Urinary bladder (tissue), 4 donors: Measurements from ENCODE around the gene ANKS1B. TPM values are rescaled to one million over a fixed set of nuclear protein-coding genes. Genes with fewer than 3 reads are reported as not detected.

ENCODE experiments used
- DNase-seq: peaks from one replicate; pipeline ENCODE4 v3.0.0-alpha.2; 2015; ENCODE audit errors: extremely low spot score
- H3K27ac ChIP-seq: one replicate; pipeline ENCODE4 v1.5.1; 2013; ENCODE audit warnings: low read depth, mild to moderate bottlenecking, moderate library complexity
- H3K36me3 ChIP-seq: one replicate; pipeline ENCODE4 v1.6.1; 2013; ENCODE audit warnings: mild to moderate bottlenecking, moderate library complexity; ENCODE audit not compliant: insufficient read depth
- H3K4me1 ChIP-seq: one replicate; pipeline ENCODE4 v1.6.1; 2013; ENCODE audit warnings: mild to moderate bottlenecking, moderate library complexity; ENCODE audit not compliant: insufficient read depth
- H3K4me3 ChIP-seq: one replicate; pipeline ENCODE4 v1.5.1; 2013; ENCODE audit warnings: low read depth, low read length
- WGBS: extraction: QIAGEN DNeasy Blood & Tissue Kit; methylation state at CpG from one replicate; pipeline ENCODE4 v1.1.7; 2013; 5-methylcytosine and 5-hydroxymethylcytosine counted together
- polyA plus RNA-seq: library from polyadenylated mRNA; stranded (reverse); fragments of 200-250 nt; gene quantifications from one replicate; pipeline ENCODE4 v1.2.3, GENCODE V29; 2013
- total RNA-seq: library from RNA; depleted of rRNA; stranded (reverse); fragments of >200 nt; gene quantifications from one replicate; pipeline ENCODE4 v1.2.3, GENCODE V29; 2014
- donor health status: healthy with polysubstance abuse.
- donor health status: healthy.

ANKS1B gene
- total and polyA plus RNA-seq, 2 donors = 4.9 to 43.7 TPM

- H3K4me3 ChIP-seq = no peak overlapping the region
- 74% methylated on average over 2 of the region's 2 CpGs for WGBS
- H3K36me3 ChIP-seq = no peaks in the 10 kb centered on the region
- no peaks in the 10 kb centered on the region for H3K4me1 ChIP-seq
- H3K27ac ChIP-seq = no peak overlapping the region
- no peak for DNase-seq
These were observed 1048.9 kb downstream of the ANKS1B start for GRCh38 chr12:98935847-98936246.

- H3K27ac ChIP-seq = no peak overlapping the region
- H3K36me3 ChIP-seq = no peaks in the 10 kb centered on the region
- H3K4me3 ChIP-seq = no peak overlapping the region
- H3K4me1 ChIP-seq = no peaks in the 10 kb centered on the region
- no peak for DNase-seq
These were observed 1061.9 kb downstream of the ANKS1B start for GRCh38 chr12:98922871-98923270.

GRCh38 chr12:98918176-98918863 lies 1066.4 kb downstream of the ANKS1B start:
- DNase-seq = no peak
- no peak overlapping the region for H3K27ac ChIP-seq
- WGBS = 81% methylated on average over 7 of the region's 7 CpGs
- no peak overlapping the region for H3K4me3 ChIP-seq
- no peaks in the 10 kb centered on the region for H3K4me1 ChIP-seq
- no peaks in the 10 kb centered on the region for H3K36me3 ChIP-seq

GRCh38 chr12:98916106-98916505 lies 1068.6 kb downstream of the ANKS1B start:
- WGBS = 74% methylated on average over 5 of the region's 5 CpGs
- no peak for DNase-seq

GRCh38 chr12:98912401-98912974 lies 1072.2 kb downstream of the ANKS1B start:
- DNase-seq = no peak
- no peaks in the 10 kb centered on the region for H3K4me1 ChIP-seq
- no peaks in the 10 kb centered on the region for H3K36me3 ChIP-seq
- no peak overlapping the region for H3K4me3 ChIP-seq
- 57% methylated on average over 4 of the region's 4 CpGs for WGBS
- no peak overlapping the region for H3K27ac ChIP-seq

More at GRCh38 chr12:98916106-98916505, 1068.6 kb downstream of the ANKS1B start:
- no peaks in the 10 kb centered on the region for H3K36me3 ChIP-seq
- no peak overlapping the region for H3K27ac ChIP-seq
- H3K4me1 ChIP-seq = no peaks in the 10 kb centered on the region
- no peak overlapping the region for H3K4me3 ChIP-seq

GRCh38 chr12:98911396-98911795 lies 1073.3 kb downstream of the ANKS1B start:
- Histone ChIP-seq H3K4me1 (no peaks in the 10 kb centered on the region), H3K27ac (no peak overlapping the region), H3K36me3 (no peaks in the 10 kb centered on the region), H3K4me3 (no peak overlapping the region)
- DNase-seq = no peak
- 45% methylated on average over 2 of the region's 2 CpGs for WGBS

GRCh38 chr12:98909746-98910145 lies 1075.0 kb downstream of the ANKS1B start:
- WGBS = 45% methylated on average over 2 of the region's 2 CpGs
- Histone ChIP-seq H3K27ac (no peak overlapping the region), H3K4me3 (no peak overlapping the region), H3K36me3 (no peaks in the 10 kb centered on the region), H3K4me1 (no peaks in the 10 kb centered on the region)
- no peak for DNase-seq

- WGBS = 75% methylated on average over 6 of the region's 6 CpGs
- DNase-seq = no peak
These were observed 1075.9 kb downstream of the ANKS1B start for GRCh38 chr12:98908866-98909265.

GRCh38 chr12:98903875-98904274 lies 1080.9 kb downstream of the ANKS1B start:
- no peak overlapping the region for H3K4me3 ChIP-seq
- H3K27ac ChIP-seq = no peak overlapping the region
- no peaks in the 10 kb centered on the region for H3K36me3 ChIP-seq
- H3K4me1 ChIP-seq = no peaks in the 10 kb centered on the region
- no peak for DNase-seq

More at GRCh38 chr12:98908866-98909265, 1075.9 kb downstream of the ANKS1B start:
- Histone ChIP-seq H3K27ac (no peak overlapping the region), H3K36me3 (no peaks in the 10 kb centered on the region), H3K4me3 (no peak overlapping the region), H3K4me1 (no peaks in the 10 kb centered on the region)

GRCh38 chr12:98901189-98901588 lies 1083.5 kb downstream of the ANKS1B start:
- no peak overlapping the region for H3K27ac ChIP-seq
- no peak overlapping the region for H3K4me3 ChIP-seq
- no peaks in the 10 kb centered on the region for H3K36me3 ChIP-seq
- 35% methylated on average over 2 of the region's 2 CpGs for WGBS
- no peaks in the 10 kb centered on the region for H3K4me1 ChIP-seq
- no peak for DNase-seq

- Histone ChIP-seq H3K27ac (no peak overlapping the region), H3K36me3 (no peaks in the 10 kb centered on the region), H3K4me3 (no peak overlapping the region), H3K4me1 (peaks cover 5% of the 10 kb centered on the region)
- WGBS = 16% methylated on average over 3 of the region's 3 CpGs
- no peak for DNase-seq
These were observed 1087.8 kb downstream of the ANKS1B start for GRCh38 chr12:98896938-98897337.

GRCh38 chr12:98895086-98895651 lies 1089.6 kb downstream of the ANKS1B start:
- Histone ChIP-seq H3K4me1 (peaks cover 5% of the 10 kb centered on the region), H3K4me3 (peak overlapping the region; percentile 53), H3K36me3 (no peaks in the 10 kb centered on the region), H3K27ac (no peak overlapping the region)
- no peak for DNase-seq
- WGBS = 1% methylated on average over 60 of the region's 60 CpGs

- Histone ChIP-seq H3K36me3 (no peaks in the 10 kb centered on the region), H3K27ac (no peak overlapping the region), H3K4me1 (peaks cover 5% of the 10 kb centered on the region), H3K4me3 (peak overlapping the region; percentile 53)
- under 1% methylated on average over 76 of the region's 96 CpGs for WGBS
- DNase-seq = no peak
These were observed 1090.2 kb downstream of the ANKS1B start for GRCh38 chr12:98894412-98895085.
